GM06990 (cell line): ENCODE data around the gene C1orf116.

ENCODE experiments used
- DNase-seq: peaks from one replicate; pipeline ENCODE4 v3.0.0-alpha.2; 2011; ENCODE audit not compliant: insufficient read length; ENCODE audit errors: extremely low read depth
- H3K27me3 ChIP-seq: replicated peaks from 2 replicates; pipeline ENCODE4 v1.6.0; 2011; ENCODE audit warnings: low read length; ENCODE audit not compliant: control insufficient read depth, insufficient read depth
- H3K36me3 ChIP-seq: 2 replicates; pipeline ENCODE4 v1.5.1; 2011; ENCODE audit warnings: low read length; ENCODE audit not compliant: control insufficient read depth, insufficient read depth
- H3K4me3 ChIP-seq: replicated peaks from 2 replicates; pipeline ENCODE4 v1.5.1; 2011; ENCODE audit warnings: low read depth, mild to moderate bottlenecking, control low read depth, low read length
- TF ChIP-seq, protein P1 (sequence below): IDR thresholded peaks from 2 replicates; pipeline ENCODE4 v1.5.1; 2011; ENCODE audit warnings: low read length, control low read depth, mild to moderate bottlenecking, inconsistent platforms; ENCODE audit not compliant: insufficient read depth, poor library complexity, severe bottlenecking

Gene C1orf116

DNA sequence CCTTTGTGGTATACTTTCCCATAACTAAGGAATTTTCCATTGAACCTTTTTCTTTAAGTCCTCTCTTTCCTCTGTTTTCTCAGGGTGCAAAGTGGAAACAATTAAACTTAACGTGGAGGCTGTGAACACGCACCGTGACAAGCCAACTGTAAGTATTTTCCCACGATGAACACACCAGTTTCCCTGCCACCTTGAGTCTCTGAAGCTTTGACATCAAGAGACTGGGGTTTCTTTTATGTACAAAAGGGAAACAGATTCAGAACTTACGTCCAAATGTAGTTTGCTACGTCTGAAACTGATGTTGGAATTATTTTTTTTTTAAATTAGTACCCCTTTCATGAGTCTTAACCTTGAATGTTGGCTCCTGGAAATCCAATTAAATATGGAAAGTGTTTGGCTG lies 38.9 kb upstream of the C1orf116 start:
- Histone ChIP-seq H3K36me3 (no peaks in the 10 kb centered on the region), H3K27me3 (no peaks in the 10 kb centered on the region), H3K4me3 (no peak overlapping the region)
- TF ChIP-seq, protein P1, sequence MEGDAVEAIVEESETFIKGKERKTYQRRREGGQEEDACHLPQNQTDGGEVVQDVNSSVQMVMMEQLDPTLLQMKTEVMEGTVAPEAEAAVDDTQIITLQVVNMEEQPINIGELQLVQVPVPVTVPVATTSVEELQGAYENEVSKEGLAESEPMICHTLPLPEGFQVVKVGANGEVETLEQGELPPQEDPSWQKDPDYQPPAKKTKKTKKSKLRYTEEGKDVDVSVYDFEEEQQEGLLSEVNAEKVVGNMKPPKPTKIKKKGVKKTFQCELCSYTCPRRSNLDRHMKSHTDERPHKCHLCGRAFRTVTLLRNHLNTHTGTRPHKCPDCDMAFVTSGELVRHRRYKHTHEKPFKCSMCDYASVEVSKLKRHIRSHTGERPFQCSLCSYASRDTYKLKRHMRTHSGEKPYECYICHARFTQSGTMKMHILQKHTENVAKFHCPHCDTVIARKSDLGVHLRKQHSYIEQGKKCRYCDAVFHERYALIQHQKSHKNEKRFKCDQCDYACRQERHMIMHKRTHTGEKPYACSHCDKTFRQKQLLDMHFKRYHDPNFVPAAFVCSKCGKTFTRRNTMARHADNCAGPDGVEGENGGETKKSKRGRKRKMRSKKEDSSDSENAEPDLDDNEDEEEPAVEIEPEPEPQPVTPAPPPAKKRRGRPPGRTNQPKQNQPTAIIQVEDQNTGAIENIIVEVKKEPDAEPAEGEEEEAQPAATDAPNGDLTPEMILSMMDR, result no peak
- no peak for DNase-seq

DNA sequence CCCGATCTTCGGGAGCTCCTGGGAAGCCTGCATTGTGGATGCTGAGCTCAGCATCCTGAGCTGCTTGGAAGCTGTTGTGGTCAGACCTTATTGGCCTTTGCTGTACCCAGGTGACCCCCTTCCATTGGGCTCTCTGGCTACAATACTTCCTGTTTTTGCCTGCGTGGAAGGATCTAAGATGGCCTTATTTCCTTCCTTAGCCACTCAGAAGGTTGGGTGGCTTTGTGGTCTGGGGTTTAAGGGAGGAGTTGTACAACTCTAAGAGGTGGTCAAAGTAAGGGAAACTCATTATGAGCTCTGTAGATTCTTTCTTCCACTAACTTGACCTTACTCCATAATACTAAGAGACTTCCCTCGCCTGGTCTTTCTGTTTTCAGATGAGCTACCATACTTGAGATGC lies 38.3 kb upstream of the C1orf116 start:
- TF ChIP-seq, protein P1, result no peak
- no peak for DNase-seq
- Histone ChIP-seq H3K4me3 (no peak overlapping the region), H3K27me3 (no peaks in the 10 kb centered on the region), H3K36me3 (no peaks in the 10 kb centered on the region)

DNA sequence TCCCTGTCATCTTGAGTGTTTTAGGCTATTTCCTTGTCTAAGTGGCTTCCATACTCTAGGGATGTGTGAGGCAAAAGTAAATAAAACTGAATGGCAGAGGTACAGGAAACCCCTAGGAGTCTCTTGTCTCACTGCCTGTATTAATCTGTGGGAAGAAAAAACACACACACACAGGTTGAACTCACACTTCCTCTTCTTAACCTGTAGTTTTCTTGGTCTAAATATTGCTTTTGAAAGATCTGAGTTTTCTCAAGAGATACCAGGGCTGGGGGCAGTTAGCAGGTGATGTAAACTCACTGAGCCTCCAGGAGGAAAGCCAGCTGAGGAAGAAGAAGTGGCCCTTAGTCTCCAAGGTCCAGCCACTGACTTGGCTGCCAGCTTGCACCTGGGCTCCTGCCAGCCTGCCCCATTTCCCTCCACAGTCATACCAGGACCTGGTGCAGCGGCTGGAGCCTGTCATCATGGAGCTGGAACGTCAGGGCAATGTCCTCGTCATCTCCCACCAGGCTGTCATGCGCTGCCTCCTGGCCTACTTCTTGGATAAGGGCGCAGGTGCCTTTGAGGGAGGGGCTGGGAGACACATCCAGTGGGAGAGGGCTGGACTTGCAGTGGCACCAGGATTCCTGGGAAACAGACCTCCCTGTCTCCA lies 37.4 kb upstream of the C1orf116 start:
- H3K36me3 ChIP-seq, result no peaks in the 10 kb centered on the region
- TF ChIP-seq, protein P1, result no peak
- H3K4me3 ChIP-seq, result no peak overlapping the region
- H3K27me3 ChIP-seq, result no peaks in the 10 kb centered on the region
- DNase-seq, result no peak

DNA sequence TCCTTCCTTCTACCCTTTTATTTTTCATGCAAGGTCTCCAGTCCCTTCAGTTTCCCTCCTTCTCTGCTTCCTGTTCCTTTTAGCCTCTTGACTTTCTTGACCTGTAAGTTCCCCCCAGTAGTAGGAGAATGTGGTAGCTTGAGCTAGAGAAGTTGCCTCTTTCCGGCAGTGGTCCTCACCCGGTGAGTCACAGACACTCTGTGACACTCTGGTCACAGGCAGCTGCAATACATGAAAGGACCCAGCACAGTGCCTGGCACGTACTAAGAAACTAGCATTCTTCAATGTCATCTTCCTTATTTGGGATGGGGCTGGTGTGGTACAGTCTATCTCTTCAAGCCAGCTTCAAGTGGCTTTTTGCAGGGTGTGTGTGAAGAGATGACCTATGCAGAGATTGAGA lies 36.5 kb upstream of the C1orf116 start:
- no peak overlapping the region for H3K4me3 ChIP-seq
- TF ChIP-seq, protein P1, result no peak
- no peaks in the 10 kb centered on the region for H3K27me3 ChIP-seq
- DNase-seq, result no peak
- no peaks in the 10 kb centered on the region for H3K36me3 ChIP-seq

DNA sequence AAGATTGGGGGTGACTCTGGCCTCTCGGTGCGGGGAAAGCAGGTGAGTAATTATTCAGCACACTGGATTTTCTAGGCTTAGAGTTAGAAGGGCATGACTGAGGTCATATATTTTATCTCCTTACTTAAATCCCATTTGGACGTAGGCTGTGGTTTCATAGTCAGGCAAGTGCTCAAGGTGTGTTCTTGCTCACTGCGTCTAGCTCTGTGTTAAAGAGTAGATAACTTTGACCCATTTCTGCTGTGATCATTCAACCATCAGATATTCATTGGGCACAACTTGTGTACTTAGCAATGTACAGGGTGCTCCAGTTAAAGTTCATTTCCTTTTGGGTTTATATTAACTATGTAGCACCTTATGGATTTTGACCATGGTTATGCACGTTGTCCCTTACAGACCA lies 35.1 kb upstream of the C1orf116 start:
- TF ChIP-seq, protein P1, result no peak
- no peak overlapping the region for H3K4me3 ChIP-seq
- DNase-seq, result no peak
- H3K27me3 ChIP-seq, result no peaks in the 10 kb centered on the region
- H3K36me3 ChIP-seq, result no peaks in the 10 kb centered on the region

DNA sequence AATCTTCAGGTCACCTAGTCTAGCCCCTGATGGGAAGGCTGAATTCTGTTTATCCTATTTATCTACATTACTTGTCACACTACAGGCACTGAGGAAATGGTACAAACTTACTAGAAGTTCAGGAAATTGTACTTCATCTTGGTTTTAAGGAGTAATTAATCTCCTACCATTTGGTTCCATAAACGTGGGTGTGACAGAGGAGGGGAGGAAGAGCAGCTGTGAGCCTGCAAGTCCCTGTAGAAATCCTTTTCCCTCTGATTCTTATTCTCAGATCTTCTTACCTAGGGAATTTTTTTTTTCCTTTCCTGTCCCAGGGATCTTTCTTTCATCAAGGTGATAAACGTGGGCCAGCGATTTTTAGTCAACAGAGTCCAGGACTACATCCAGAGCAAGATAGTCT lies 34.6 kb upstream of the C1orf116 start:
- H3K36me3 ChIP-seq, result no peaks in the 10 kb centered on the region
- H3K4me3 ChIP-seq, result no peak overlapping the region
- no peaks in the 10 kb centered on the region for H3K27me3 ChIP-seq

More for the DNA sequence above, 34.6 kb upstream of the C1orf116 start:
- TF ChIP-seq, protein P1, result no peak
- DNase-seq, result no peak
